ENCODE measurements around the gene LTF. TPM values are rescaled to one million over a fixed set of nuclear protein-coding genes. Genes with fewer than 3 reads are reported as not detected.

Gene LTF
- total and polyA plus RNA-seq, 2 donors (not counting 1 experiment from before 2014, with no cell fraction given), result 0.22 TPM; not detected in 1

- ChIA-PET CTCF (interaction anchor here (0.8 to 8.5 kb wide), 12 partner anchors 9 to 133 kb away, joined by 3 to 92 read pairs (median 4); no protein-coding TSS in a partner anchor), POLR2A (interaction anchor here (0.6 kb wide), 1 partner anchor 46 kb away, joined by 3 read pairs; no protein-coding TSS in a partner anchor)
- Histone ChIP-seq H2AFZ (ENCODE audit: insufficient read depth, low read depth, low read length, poor library complexity, severe bottlenecking) (no peak overlapping the region), H4K20me1 (ENCODE audit: control insufficient read depth, insufficient read depth, low read length, poor library complexity, severe bottlenecking) (no peaks in the 10 kb centered on the region), H3K36me3 (replicated peaks in 1 of 2; ENCODE audit: control extremely low read depth in 1 of 2, control insufficient read depth in 1 of 2, extremely low read depth in 1 of 2, insufficient read depth in 2 of 2, low read length in 1 of 2) (no peaks in the 10 kb centered on the region), H3K4me2 (replicated peaks; ENCODE audit: low read depth, low read length, poor library complexity, severe bottlenecking) (no peak overlapping the region), H3K9ac (ENCODE audit: low read length) (no peak overlapping the region), H3K27ac (ENCODE audit: low read length in 2 of 2) (no peak overlapping the region), H3K4me1 (ENCODE audit: control insufficient read depth in 2 of 2, insufficient read depth in 2 of 2, low read length in 2 of 2) (peaks cover 23 to 26% of the 10 kb centered on the region in 2 donors), H3K9me3 (ENCODE audit: control extremely low read depth in 1 of 3, control insufficient read depth in 2 of 3, insufficient read depth in 1 of 3, low read length in 2 of 3) (no peaks in the 10 kb centered on the region), H3K27me3 (replicated peaks in 1 of 4; ENCODE audit: control extremely low read depth in 1 of 4, control insufficient read depth in 3 of 4, insufficient read depth in 4 of 4, low read length in 3 of 4) (no peaks in the 10 kb centered on the region), H3K79me2 (ENCODE audit: control insufficient read depth, insufficient read depth, low read length) (no peaks in the 10 kb centered on the region), H3K4me3 (ENCODE audit: control extremely low read depth in 1 of 5, extremely low read depth in 1 of 5, insufficient read depth in 1 of 5, low read depth in 2 of 5, low read length in 4 of 5) (no peak overlapping the region)
- Mint-ChIP-seq H3K27ac (no peak overlapping the region), H3K4me3 (no peak overlapping the region), H3K27me3 (no peaks in the 10 kb centered on the region), H3K9me3 (ENCODE audit: insufficient read depth) (no peaks in the 10 kb centered on the region), H3K4me1 (peaks cover 36% of the 10 kb centered on the region)
- intact Hi-C loops (cut with micrococcal nuclease), result loop anchor here (2.0 kb wide), 1 partner anchor 62 kb away; no protein-coding TSS in a partner anchor
- 78% methylated on average over 8 of the region's 9 CpGs for WGBS (ENCODE audit: insufficient coverage)
- peak; percentile 55 for DNase-seq
- TF ChIP-seq CTCF (IDR thresholded peaks at IDR 0.05) (peak; percentile 38), EZH2 (IDR thresholded peaks at IDR 0.05; ENCODE audit: borderline replicate concordance, insufficient read depth, low read depth, low read length, poor library complexity, severe bottlenecking) (no peak)
- peak; percentile 54 for ATAC-seq (ENCODE audit: low read depth)
Measured at GRCh38 chr3:46496746-46497555, 32.2 kb upstream of the LTF start.

- intact Hi-C loops (cut with micrococcal nuclease), result loop anchor here (2.0 kb wide), 1 partner anchor 63 kb away; no protein-coding TSS in a partner anchor
- DNase-seq (no peak), ATAC-seq (ENCODE audit: low read depth) (no peak)
- Mint-ChIP-seq H3K4me3 (no peak overlapping the region), H3K4me1 (peaks cover 27% of the 10 kb centered on the region), H3K9me3 (ENCODE audit: insufficient read depth) (no peaks in the 10 kb centered on the region), H3K27ac (no peak overlapping the region), H3K27me3 (no peaks in the 10 kb centered on the region)
- no peak overlapping the region for H2AFZ ChIP-seq (ENCODE audit: insufficient read depth, low read depth, low read length, poor library complexity, severe bottlenecking)
- H4K20me1 ChIP-seq (ENCODE audit: control insufficient read depth, insufficient read depth, low read length, poor library complexity, severe bottlenecking), result no peaks in the 10 kb centered on the region
- TF ChIP-seq CTCF (IDR thresholded peaks at IDR 0.05), result no peak
- TF ChIP-seq EZH2 (IDR thresholded peaks at IDR 0.05; ENCODE audit: borderline replicate concordance, insufficient read depth, low read depth, low read length, poor library complexity, severe bottlenecking), result no peak
- ChIA-PET POLR2A (no interaction called here), CTCF (interaction anchor here (1.2 to 8.5 kb wide), 10 partner anchors 8 to 134 kb away, joined by 3 to 92 read pairs (median 6); no protein-coding TSS in a partner anchor)
- H3K27me3 ChIP-seq (replicated peaks in 1 of 4; ENCODE audit: control extremely low read depth in 1 of 4, control insufficient read depth in 3 of 4, insufficient read depth in 4 of 4, low read length in 3 of 4), result no peaks in the 10 kb centered on the region
- no peak overlapping the region for H3K9ac ChIP-seq (ENCODE audit: low read length)
- no peak overlapping the region for H3K4me3 ChIP-seq (ENCODE audit: control extremely low read depth in 1 of 5, extremely low read depth in 1 of 5, insufficient read depth in 1 of 5, low read depth in 2 of 5, low read length in 4 of 5)
- no peaks in the 10 kb centered on the region for H3K9me3 ChIP-seq (ENCODE audit: control extremely low read depth in 1 of 3, control insufficient read depth in 2 of 3, insufficient read depth in 1 of 3, low read length in 2 of 3)
- 83% methylated on average over 2 of the region's 5 CpGs for WGBS (ENCODE audit: insufficient coverage)
- no peaks in the 10 kb centered on the region for H3K36me3 ChIP-seq (replicated peaks in 1 of 2; ENCODE audit: control extremely low read depth in 1 of 2, control insufficient read depth in 1 of 2, extremely low read depth in 1 of 2, insufficient read depth in 2 of 2, low read length in 1 of 2)
- H3K4me2 ChIP-seq (replicated peaks; ENCODE audit: low read depth, low read length, poor library complexity, severe bottlenecking), result no peak overlapping the region
- peaks cover 15 to 16% of the 10 kb centered on the region in 2 donors for H3K4me1 ChIP-seq (ENCODE audit: control insufficient read depth in 2 of 2, insufficient read depth in 2 of 2, low read length in 2 of 2)
- H3K79me2 ChIP-seq (ENCODE audit: control insufficient read depth, insufficient read depth, low read length), result no peaks in the 10 kb centered on the region
- no peak overlapping the region for H3K27ac ChIP-seq (ENCODE audit: low read length in 2 of 2)
Measured at GRCh38 chr3:46495901-46496456, 31.3 kb upstream of the LTF start.
